Trophoblast cell (in vitro differentiated cells and primary cell): ENCODE data around the gene LRP1-AS.
A peak's percentile ranks its signal among the peaks of the same experiment; 100 is the strongest.

ENCODE experiments used
- DNase-seq, 2 donors: peaks; one replicate each; pipeline ENCODE4 v3.0.0-alpha.2; 2016
- H2AFZ ChIP-seq: 2 replicates; pipeline ENCODE4 v1.6.1; 2013; ENCODE audit warnings: low read length, moderate library complexity, mild to moderate bottlenecking; ENCODE audit not compliant: insufficient read depth, poor library complexity
- H2AK5ac ChIP-seq: 2 replicates; pipeline ENCODE4 v1.6.1; 2013; ENCODE audit warnings: mild to moderate bottlenecking, low read length
- H2BK120ac ChIP-seq: 2 replicates; pipeline ENCODE4 v1.6.1; 2013; ENCODE audit warnings: low read length, mild to moderate bottlenecking, moderate library complexity; ENCODE audit not compliant: insufficient read depth, poor library complexity
- H2BK12ac ChIP-seq: 2 replicates; pipeline ENCODE4 v1.6.1; 2013; ENCODE audit warnings: mild to moderate bottlenecking, low read length, moderate library complexity
- H2BK5ac ChIP-seq: 2 replicates; pipeline ENCODE4 v1.6.1; 2013; ENCODE audit warnings: low read length, low read depth, moderate library complexity, mild to moderate bottlenecking; ENCODE audit not compliant: poor library complexity
- H3K14ac ChIP-seq: 2 replicates; pipeline ENCODE4 v1.6.1; 2013; ENCODE audit warnings: mild to moderate bottlenecking, low read length
- H3K18ac ChIP-seq: 2 replicates; pipeline ENCODE4 v1.6.1; 2013; ENCODE audit warnings: mild to moderate bottlenecking, low read length
- H3K23ac ChIP-seq: 2 replicates; pipeline ENCODE4 v1.6.1; 2013; ENCODE audit warnings: low read length
- H3K27ac ChIP-seq: 2 replicates; pipeline ENCODE4 v1.5.1; 2013; ENCODE audit warnings: low read depth, mild to moderate bottlenecking, inconsistent platforms, low read length, moderate library complexity
- H3K27me3 ChIP-seq: 2 replicates; pipeline ENCODE4 v1.6.1; 2013; ENCODE audit warnings: inconsistent platforms, mild to moderate bottlenecking, low read length, moderate library complexity; ENCODE audit not compliant: insufficient read depth
- H3K36me3 ChIP-seq, 2 experiments: 1 replicate in 1 of 2; 2 replicates in 1 of 2; pipeline ENCODE4 v1.6.1; 2013; ENCODE audit warnings: low read length in 2 of 2, mild to moderate bottlenecking in 2 of 2, moderate library complexity in 1 of 2; ENCODE audit not compliant: insufficient read depth in 2 of 2, control insufficient read depth in 1 of 2
- H3K4ac ChIP-seq: 2 replicates; pipeline ENCODE4 v1.6.1; 2013; ENCODE audit warnings: low read depth, mild to moderate bottlenecking, low read length, moderate library complexity
- H3K4me1 ChIP-seq, 2 experiments: 1 replicate in 1 of 2; 2 replicates in 1 of 2; pipeline ENCODE4 v1.6.1; 2013; ENCODE audit warnings: low read length in 2 of 2, mild to moderate bottlenecking in 2 of 2, moderate library complexity in 1 of 2; ENCODE audit not compliant: insufficient read depth in 2 of 2, control insufficient read depth in 1 of 2
- H3K4me2 ChIP-seq: 2 replicates; pipeline ENCODE4 v1.6.1; 2013; ENCODE audit warnings: inconsistent platforms, mild to moderate bottlenecking, low read length, moderate library complexity
- H3K4me3 ChIP-seq: 2 replicates; pipeline ENCODE4 v1.5.1; 2013; ENCODE audit warnings: mild to moderate bottlenecking, low read depth, low read length, inconsistent platforms
- H3K79me1 ChIP-seq: one replicate; pipeline ENCODE4 v1.6.1; 2013; ENCODE audit warnings: low read length
- H3K79me2 ChIP-seq: 2 replicates; pipeline ENCODE4 v1.6.1; 2013; ENCODE audit warnings: low read length, mild to moderate bottlenecking; ENCODE audit not compliant: control insufficient read depth, insufficient read depth, poor library complexity
- H3K9ac ChIP-seq: 2 replicates; pipeline ENCODE4 v1.6.1; 2013; ENCODE audit warnings: mild to moderate bottlenecking, low read length
- H3K9me3 ChIP-seq: 2 replicates; pipeline ENCODE4 v1.6.1; 2013; ENCODE audit warnings: low read depth, mild to moderate bottlenecking, control low read depth, inconsistent platforms, low read length; ENCODE audit not compliant: insufficient read depth
- H4K12ac ChIP-seq: 2 replicates; pipeline ENCODE4 v1.6.1; 2013; ENCODE audit warnings: low read depth, mild to moderate bottlenecking, low read length, moderate library complexity
- H4K8ac ChIP-seq: 2 replicates; pipeline ENCODE4 v1.6.1; 2013; ENCODE audit warnings: low read depth, mild to moderate bottlenecking, low read length, moderate library complexity
- H4K91ac ChIP-seq: one replicate; pipeline ENCODE4 v1.6.1; 2013; ENCODE audit warnings: low read depth, mild to moderate bottlenecking, low read length, moderate library complexity
- WGBS: extraction: QIAGEN DNeasy Blood & Tissue Kit; methylation state at CpG from one replicate; pipeline ENCODE4 v1.1.7; 2013; ENCODE audit warnings: missing lambda C conversion rate; ENCODE audit not compliant: insufficient read length, insufficient coverage; ENCODE audit errors: extremely low coverage; 5-methylcytosine and 5-hydroxymethylcytosine counted together

LRP1-AS gene

DNA sequence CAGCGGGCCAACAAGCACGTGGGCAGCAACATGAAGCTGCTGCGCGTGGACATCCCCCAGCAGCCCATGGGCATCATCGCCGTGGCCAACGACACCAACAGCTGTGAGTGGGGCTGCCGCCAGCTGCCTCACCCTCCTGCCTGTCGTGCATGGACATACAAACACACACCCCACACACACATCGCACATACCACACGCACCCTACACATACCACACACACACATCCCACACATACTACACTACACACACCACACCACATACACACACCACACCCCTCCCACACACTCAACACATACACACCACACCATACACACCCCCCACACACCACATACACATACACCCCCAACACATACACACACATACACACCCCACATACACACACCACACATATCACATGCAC is 44.0 kb upstream of the LRP1-AS start:
- no peak overlapping the region for H3K14ac ChIP-seq
- H3K9ac ChIP-seq: no peak overlapping the region
- H2BK12ac ChIP-seq: no peak overlapping the region
- H3K4me3 ChIP-seq: peak overlapping the region; percentile 59
- H3K79me2 ChIP-seq: no peaks in the 10 kb centered on the region
- H3K18ac ChIP-seq: no peak overlapping the region
- H4K8ac ChIP-seq: no peak overlapping the region
- H3K27ac ChIP-seq: no peak overlapping the region
- peaks cover 9% of the 10 kb centered on the region for H3K9me3 ChIP-seq
- no peaks in the 10 kb centered on the region for H3K79me1 ChIP-seq
- H3K23ac ChIP-seq: no peak overlapping the region
- H3K4ac ChIP-seq: no peak overlapping the region
- no peak overlapping the region for H2AK5ac ChIP-seq
- H3K36me3 ChIP-seq: peaks cover 99 to 100% of the 10 kb centered on the region in 2 experiments
- WGBS: 100% methylated on average over 2 of the region's 11 CpGs
- no peak overlapping the region for H2BK120ac ChIP-seq
- DNase-seq: no peak
- H2BK5ac ChIP-seq: no peak overlapping the region
- no peak overlapping the region for H4K91ac ChIP-seq
- H4K12ac ChIP-seq: no peak overlapping the region
- no peak overlapping the region for H2AFZ ChIP-seq
- H3K4me1 ChIP-seq: no peaks in the 10 kb centered on the region
- H3K4me2 ChIP-seq: no peak overlapping the region
- H3K27me3 ChIP-seq: no peaks in the 10 kb centered on the region

- Histone ChIP-seq H2BK120ac (no peak overlapping the region), H3K4me1 (no peaks in the 10 kb centered on the region)
- WGBS: no CpG with 5 or more reads among the region's 23 CpGs
Observed at GRCh38 chr12:57190821-57191220, 43.4 kb upstream of the LRP1-AS start.

GRCh38 chr12:57190037-57190436 is 42.6 kb upstream of the LRP1-AS start:
- peaks cover 99 to 100% of the 10 kb centered on the region in 2 experiments for H3K36me3 ChIP-seq
- no peak for DNase-seq
- no peak overlapping the region for H3K9ac ChIP-seq
- no peak overlapping the region for H3K4me3 ChIP-seq
- no peak overlapping the region for H3K4ac ChIP-seq
- H3K79me2 ChIP-seq: no peaks in the 10 kb centered on the region
- H3K14ac ChIP-seq: no peak overlapping the region
- no peak overlapping the region for H3K23ac ChIP-seq
- no peak overlapping the region for H3K27ac ChIP-seq
- no peak overlapping the region for H2BK12ac ChIP-seq
- no peak overlapping the region for H2AK5ac ChIP-seq
- H4K12ac ChIP-seq: no peak overlapping the region
- H2AFZ ChIP-seq: no peak overlapping the region
- H4K8ac ChIP-seq: no peak overlapping the region
- no CpG with 5 or more reads among the region's 6 CpGs for WGBS
- H4K91ac ChIP-seq: no peak overlapping the region
- H3K4me1 ChIP-seq: no peaks in the 10 kb centered on the region
- H3K18ac ChIP-seq: no peak overlapping the region
- no peaks in the 10 kb centered on the region for H3K27me3 ChIP-seq
- H2BK5ac ChIP-seq: no peak overlapping the region
- H2BK120ac ChIP-seq: no peak overlapping the region
- no peak overlapping the region for H3K4me2 ChIP-seq
- H3K9me3 ChIP-seq: peaks cover 9% of the 10 kb centered on the region
- no peaks in the 10 kb centered on the region for H3K79me1 ChIP-seq

More at GRCh38 chr12:57190821-57191220, 43.4 kb upstream of the LRP1-AS start:
- H2AK5ac ChIP-seq: no peak overlapping the region
- DNase-seq: no peak
- H2BK12ac ChIP-seq: no peak overlapping the region
- H3K79me1 ChIP-seq: no peaks in the 10 kb centered on the region
- no peak overlapping the region for H2BK5ac ChIP-seq
- peaks cover 9% of the 10 kb centered on the region for H3K9me3 ChIP-seq
- H3K9ac ChIP-seq: no peak overlapping the region
- H4K8ac ChIP-seq: no peak overlapping the region
- no peak overlapping the region for H4K91ac ChIP-seq
- H3K79me2 ChIP-seq: no peaks in the 10 kb centered on the region
- H3K36me3 ChIP-seq: peaks cover 99 to 100% of the 10 kb centered on the region in 2 experiments
- H3K4me2 ChIP-seq: no peak overlapping the region
- H3K14ac ChIP-seq: no peak overlapping the region
- H3K18ac ChIP-seq: no peak overlapping the region
- no peak overlapping the region for H3K4me3 ChIP-seq
- H4K12ac ChIP-seq: no peak overlapping the region
- H2AFZ ChIP-seq: no peak overlapping the region
- no peak overlapping the region for H3K4ac ChIP-seq
- H3K27me3 ChIP-seq: no peaks in the 10 kb centered on the region
- no peak overlapping the region for H3K27ac ChIP-seq
- H3K23ac ChIP-seq: no peak overlapping the region

GRCh38 chr12:57188090-57188425 is 40.6 kb upstream of the LRP1-AS start:
- no peak overlapping the region for H3K4me2 ChIP-seq
- no peak overlapping the region for H2BK120ac ChIP-seq
- H3K14ac ChIP-seq: no peak overlapping the region
- H4K12ac ChIP-seq: no peak overlapping the region
- peaks cover 10% of the 10 kb centered on the region for H3K9me3 ChIP-seq
- H3K27ac ChIP-seq: no peak overlapping the region
- peak; percentile 94 to 97 for DNase-seq
- no peak overlapping the region for H2AFZ ChIP-seq
- no peak overlapping the region for H2BK5ac ChIP-seq
- H3K4me1 ChIP-seq: no peaks in the 10 kb centered on the region
- no peak overlapping the region for H3K23ac ChIP-seq
- no peak overlapping the region for H3K4ac ChIP-seq
- H3K18ac ChIP-seq: no peak overlapping the region
- no peak overlapping the region for H2BK12ac ChIP-seq
- H4K91ac ChIP-seq: no peak overlapping the region
- H3K36me3 ChIP-seq: peaks cover 99 to 100% of the 10 kb centered on the region in 2 experiments
- H3K4me3 ChIP-seq: no peak overlapping the region
- no peak overlapping the region for H3K9ac ChIP-seq
- no CpG with 5 or more reads among the region's 8 CpGs for WGBS
- H3K79me2 ChIP-seq: no peaks in the 10 kb centered on the region
- no peak overlapping the region for H2AK5ac ChIP-seq
- no peaks in the 10 kb centered on the region for H3K27me3 ChIP-seq
- H4K8ac ChIP-seq: no peak overlapping the region
- no peaks in the 10 kb centered on the region for H3K79me1 ChIP-seq
